Measurements from ENCODE around the gene RPL10A.

RPL10A gene

GRCh38 chr6:35477028-35477427, 8.8 kb downstream of the RPL10A start:
- DNase-seq, result no peak

DNA sequence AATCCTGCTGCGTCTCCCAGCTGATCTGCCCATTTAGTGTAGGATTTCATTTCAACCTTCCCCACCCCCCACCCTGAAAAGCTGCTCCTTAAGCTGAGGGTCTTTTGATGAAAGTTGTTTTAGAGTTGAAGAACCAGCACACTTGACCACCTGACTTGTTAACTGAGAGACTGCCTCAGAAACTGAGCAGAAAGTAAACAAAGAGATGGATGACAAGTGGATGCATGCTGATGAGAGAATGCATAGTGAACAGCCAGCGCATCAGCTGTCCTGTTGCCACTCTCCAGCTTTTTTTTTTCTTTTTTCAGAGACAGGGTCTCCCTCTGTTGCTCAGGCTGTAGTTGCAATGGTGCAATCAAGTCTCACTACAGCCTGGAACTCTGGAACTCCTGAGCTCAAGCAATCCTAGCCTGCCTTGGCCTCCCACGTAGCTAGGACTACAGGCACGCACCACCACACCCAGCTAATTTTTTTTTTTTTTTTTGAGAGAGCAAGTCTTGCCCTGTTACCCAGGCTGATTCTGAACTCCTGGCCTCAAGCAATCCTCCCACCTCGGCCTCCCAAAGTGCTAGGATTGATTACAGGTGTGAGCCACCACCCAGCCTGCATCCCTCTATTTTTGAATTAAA, 9.5 kb downstream of the RPL10A start:
- DNase-seq, result no peak

GRCh38 chr6:35478259-35478658, 10.1 kb downstream of the RPL10A start:
- no peak for DNase-seq

DNA sequence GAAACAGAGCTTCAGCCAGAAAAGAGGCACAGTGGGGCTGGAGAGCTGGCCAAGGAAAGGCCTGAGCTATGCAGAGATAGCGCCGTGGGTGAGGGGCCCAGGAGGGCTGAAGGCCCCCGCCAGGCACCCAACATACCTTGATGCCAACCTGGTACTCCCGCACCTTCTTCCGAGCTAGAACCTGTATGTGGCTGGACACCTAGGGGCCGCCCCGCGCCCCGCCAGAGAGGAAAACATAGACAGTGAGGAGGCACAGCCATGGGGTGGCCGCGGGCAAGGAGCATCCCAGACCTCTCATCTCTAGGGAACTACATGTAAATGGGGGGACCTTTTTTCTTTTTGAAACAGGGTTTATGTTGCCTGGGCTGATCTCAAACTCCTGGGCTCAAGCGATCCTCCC, 12.0 kb downstream of the RPL10A start:
- DNase-seq, result no peak

- DNase-seq, result no peak
Measured at GRCh38 chr6:35481226-35481625, 13.0 kb downstream of the RPL10A start.

GRCh38 chr6:35483062-35483461, 14.9 kb downstream of the RPL10A start:
- DNase-seq, result no peak

DNA sequence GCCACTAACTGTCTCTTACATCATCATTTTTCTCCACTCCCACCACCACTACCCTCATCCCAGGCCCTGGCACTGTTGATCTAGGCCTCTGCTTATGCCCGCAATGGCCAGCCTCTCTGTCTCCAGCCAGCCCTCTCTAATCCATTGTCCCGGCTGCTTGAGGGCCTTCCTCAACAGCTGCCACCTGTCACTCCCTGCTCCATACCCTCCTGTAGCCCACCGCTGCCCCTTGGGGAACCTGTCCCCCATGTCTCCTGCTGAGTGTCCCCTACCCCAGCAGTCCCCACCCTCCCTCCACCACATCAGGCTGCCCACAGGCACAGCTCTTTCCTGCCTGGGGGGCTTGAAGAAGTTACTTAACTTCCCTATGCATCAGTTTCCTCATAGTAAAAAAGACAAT, 15.3 kb downstream of the RPL10A start:
- no peak for DNase-seq

- DNase-seq, result no peak
Measured at GRCh38 chr6:35483893-35484645, 15.9 kb downstream of the RPL10A start.

DNA sequence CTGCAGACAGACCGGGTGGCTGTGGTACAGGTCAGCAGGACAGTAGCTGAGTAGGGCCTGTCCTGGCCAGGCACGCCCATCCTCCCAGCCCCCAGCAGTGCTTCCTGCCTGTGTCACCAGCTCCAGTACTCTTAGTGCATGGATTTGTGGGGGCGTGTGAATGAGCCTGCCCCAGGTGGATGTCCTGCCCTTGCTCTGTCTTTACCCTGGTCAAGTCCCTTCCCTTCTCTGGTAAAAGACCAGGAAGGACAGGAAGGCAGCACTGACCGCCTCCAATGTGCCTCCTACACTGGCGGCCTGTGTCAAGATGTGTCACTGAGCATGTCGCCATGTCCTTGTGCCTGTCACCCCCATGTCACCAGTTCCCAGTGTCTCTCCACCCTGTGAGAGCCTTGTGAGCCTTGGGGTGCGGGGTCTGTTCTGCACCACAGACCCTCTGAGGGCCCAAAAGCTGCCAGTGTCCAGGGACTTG, 16.8 kb downstream of the RPL10A start:
- no peak for DNase-seq

DNA sequence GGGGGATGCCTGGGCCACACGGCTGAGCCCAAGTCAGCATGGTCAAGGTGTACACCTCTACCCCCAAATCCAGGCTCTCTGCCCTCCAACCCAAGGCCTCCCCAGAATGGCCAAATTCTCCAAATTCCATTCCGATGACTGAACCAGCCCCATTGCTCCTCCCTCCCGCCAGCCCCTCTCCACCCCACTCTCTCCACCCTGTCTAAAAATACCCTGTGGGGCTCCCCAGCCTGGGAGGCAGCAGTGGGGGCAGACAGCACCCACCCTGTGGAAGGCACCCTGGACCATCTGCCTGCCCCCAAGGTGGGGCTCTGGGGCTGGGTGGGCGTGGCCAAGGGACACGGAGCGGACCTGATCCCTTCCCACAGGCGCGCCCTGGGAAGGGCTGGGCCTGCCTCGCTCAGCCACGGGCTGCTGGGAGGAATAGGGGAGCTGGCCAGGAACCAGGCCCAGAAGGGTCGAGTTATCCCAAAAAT, 17.2 kb downstream of the RPL10A start:
- no peak for DNase-seq

GRCh38 chr6:35486005-35486925, 18.1 kb downstream of the RPL10A start:
- no peak for DNase-seq

GRCh38 chr6:35487658-35488516, 19.7 kb downstream of the RPL10A start:
- DNase-seq, result no peak

GRCh38 chr6:35488517-35488862, 20.3 kb downstream of the RPL10A start:
- DNase-seq, result no peak

DNA sequence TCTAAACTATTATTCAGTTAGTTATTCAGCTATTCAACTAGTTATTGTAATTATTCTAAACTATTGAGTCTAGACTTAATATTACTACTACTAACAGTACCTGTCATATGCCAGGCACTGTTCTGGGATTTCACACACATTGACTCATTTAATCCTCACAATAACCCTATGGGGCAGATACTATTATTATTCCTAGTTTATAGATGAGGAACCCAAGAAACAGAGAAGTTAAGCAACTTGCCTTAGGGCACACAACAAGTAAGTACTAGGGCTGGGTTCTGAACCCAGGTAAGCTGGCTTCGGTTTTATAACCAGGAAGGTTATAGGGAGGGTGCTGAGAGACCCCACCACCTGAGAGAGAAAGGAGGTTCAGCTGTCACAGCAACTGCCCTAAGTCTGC, 20.9 kb downstream of the RPL10A start:
- no peak for DNase-seq

GRCh38 chr6:35489995-35490791, 22.0 kb downstream of the RPL10A start:
- DNase-seq, result no peak

- no peak for DNase-seq
Measured at GRCh38 chr6:35490821-35491557, 22.8 kb downstream of the RPL10A start.

DNA sequence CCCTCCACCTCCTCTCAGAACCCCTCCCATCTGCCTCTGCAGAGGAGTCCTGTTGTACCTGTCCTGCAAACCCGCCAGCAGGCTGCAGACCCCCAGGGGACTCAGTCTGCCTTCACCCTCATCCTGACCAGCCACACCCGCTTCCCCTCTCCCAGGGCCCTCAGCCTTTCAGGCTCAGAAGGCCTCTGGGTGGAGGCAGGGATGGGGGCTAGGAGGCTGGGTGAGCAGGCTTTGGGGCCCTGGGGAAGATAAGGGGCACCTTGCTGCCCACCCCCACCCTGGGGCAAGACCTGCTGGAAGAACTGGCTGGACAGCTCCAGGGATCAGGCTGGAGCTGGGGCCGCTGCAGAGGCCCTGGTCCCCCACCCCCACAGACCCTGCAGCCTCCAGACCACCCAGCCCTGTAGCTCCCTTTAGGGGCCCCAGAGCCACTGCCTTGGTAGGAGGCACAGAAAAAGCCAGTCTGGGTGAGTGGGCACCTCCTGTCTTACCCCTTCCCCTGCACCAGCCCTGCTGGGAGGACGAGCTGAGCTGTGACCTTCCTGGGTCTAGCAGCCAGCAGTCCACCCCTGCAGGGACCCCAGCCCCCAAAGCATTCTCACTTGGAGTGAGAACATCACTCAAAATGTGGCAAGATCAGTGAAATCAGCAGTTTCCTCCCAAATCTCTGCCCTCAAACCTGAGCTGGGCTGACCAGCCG, 23.5 kb downstream of the RPL10A start:
- DNase-seq, result no peak

GRCh38 chr6:35492258-35492973, 24.2 kb downstream of the RPL10A start:
- no peak for DNase-seq

DNA sequence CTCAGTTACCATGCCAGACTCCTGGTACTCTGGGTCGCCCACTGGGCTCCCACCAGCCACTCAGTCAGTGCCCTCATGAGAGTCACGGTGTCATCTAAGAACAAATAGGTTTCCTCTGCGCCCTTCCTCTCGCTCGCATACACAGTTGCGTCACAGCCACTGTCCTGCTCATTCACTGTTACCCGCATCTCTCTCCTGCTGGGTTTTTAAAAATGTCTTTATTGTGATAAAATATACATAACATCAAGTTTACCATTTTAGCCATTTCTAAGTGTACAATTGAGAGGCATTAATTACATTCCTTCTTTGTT, 24.7 kb downstream of the RPL10A start:
- DNase-seq, result no peak

Data from activated CD4-positive, alpha-beta T cell treated with anti-CD3 and anti-CD28 coated beads, Interleukin-2, Interleukin-6, amounts not matched to agents 100 ng/mL and 50 ng/mL, durations not matched to agents 16 hours and 8 hours (primary cell).